GM12878 (cell line): ENCODE results near the gene FSHR. TPM values are rescaled to one million over a fixed set of nuclear protein-coding genes. Genes with fewer than 3 reads are reported as not detected.

Source experiments
- ATAC-seq: fragments of 200-7000 bp; cut with Tn5 transposase; 3 replicates; pipeline ENCODE4 v1.9.1; 2020; ENCODE audit warnings: mild to moderate bottlenecking, moderate library complexity
- BruUV-seq: library from RNA; stranded (reverse); fragments of 400-500 nt; replicated peaks from 2 replicates; lab custom pipeline; 2021; lab: Mats Ljungman, UMichigan
- CTCF ChIA-PET: fragments of 300-600 bp; sonication (Branson Sonifier 250); formaldehyde crosslinking; extraction: SDS; loops from one replicate; lab custom pipeline; 2021; ENCODE audit warnings: inconsistent platforms; lab: Yijun Ruan, JAX
- POLR2A ChIA-PET: fragments of 350-600 bp; formaldehyde crosslinking; extraction: SDS; loops from one replicate; lab custom pipeline; 2021; ENCODE audit warnings: inconsistent platforms; lab: Charles Lee
- RAD21 ChIA-PET: fragments of 300-600 bp; sonication (Branson Sonifier 250); formaldehyde crosslinking; loops from one replicate; lab custom pipeline; 2023; ENCODE audit warnings: antibody characterized with exemption; ENCODE audit not compliant: unreplicated experiment; lab: Charles Lee
- SMC1A ChIA-PET: fragments of 300-600 bp; sonication (Branson Sonifier 250); formaldehyde crosslinking; loops from one replicate; lab custom pipeline; 2023; ENCODE audit not compliant: unreplicated experiment, uncharacterized antibody; lab: Charles Lee
- DNase-seq: peaks from one replicate; pipeline ENCODE4 v3.0.0-alpha.2; 2011; ENCODE audit warnings: low read depth, low spot score
- FAIRE-seq: peaks from 3 replicates; lab custom pipeline; 2011; peaks lifted over from hg19 to GRCh38; lab: Jason Lieb, UNC
- H2AFZ ChIP-seq: 2 replicates; pipeline ENCODE4 v1.6.0; 2011; ENCODE audit warnings: low read depth, low read length, control low read depth; ENCODE audit not compliant: control insufficient read depth
- H3K27ac ChIP-seq: 2 replicates; pipeline ENCODE4 v1.5.1; 2011; ENCODE audit warnings: control low read depth; ENCODE audit not compliant: control insufficient read depth, insufficient read depth
- H3K27me3 ChIP-seq, 2 experiments: replicated peaks in 1 of 2; 2 replicates each; pipeline versions ENCODE4 v1.6.0 to v1.6.1; 2011; ENCODE audit warnings: low read length in 1 of 2; ENCODE audit not compliant: control insufficient read depth in 2 of 2, insufficient read depth in 2 of 2
- H3K36me3 ChIP-seq, 2 experiments: 2 replicates each; pipeline ENCODE4 v1.5.1; 2011; ENCODE audit warnings: low read length in 1 of 2; ENCODE audit not compliant: control insufficient read depth in 2 of 2, insufficient read depth in 2 of 2
- H3K4me1 ChIP-seq: 2 replicates; pipeline ENCODE4 v1.6.1; 2011; ENCODE audit warnings: mild to moderate bottlenecking, low read length, moderate library complexity, mixed read lengths; ENCODE audit not compliant: control insufficient read depth, insufficient read depth
- H3K4me2 ChIP-seq: 2 replicates; pipeline ENCODE4 v1.6.0; 2011; ENCODE audit warnings: control low read depth; ENCODE audit not compliant: control insufficient read depth, insufficient read depth
- H3K4me3 ChIP-seq: fragments of 200-600 bp; sonication (generic); 2 replicates; pipeline ENCODE4 v1.5.1; 2016
- H3K79me2 ChIP-seq: 2 replicates; pipeline ENCODE4 v1.6.0; 2011; ENCODE audit warnings: low read length; ENCODE audit not compliant: control insufficient read depth, insufficient read depth
- H3K9ac ChIP-seq: 2 replicates; pipeline ENCODE4 v1.8.0; 2011; ENCODE audit warnings: low read length, control low read depth, mixed read lengths; ENCODE audit not compliant: control insufficient read depth, insufficient read depth
- H3K9me3 ChIP-seq: replicated peaks from 3 replicates; pipeline ENCODE4 v1.5.1; 2011; ENCODE audit warnings: mild to moderate bottlenecking, low read length; ENCODE audit not compliant: control insufficient read depth, insufficient read depth
- H4K20me1 ChIP-seq: 2 replicates; pipeline ENCODE4 v1.6.0; 2011; ENCODE audit not compliant: control insufficient read depth, insufficient read depth
- CTCF ChIP-seq, 3 experiments: IDR thresholded peaks in 2 of 3; conservative IDR thresholded peaks in 1 of 3; 2 replicates each; pipeline ENCODE4 v1.5.1; 2011; ENCODE audit warnings: low read depth in 3 of 3, low read length in 3 of 3, mild to moderate bottlenecking in 3 of 3, control low read depth in 2 of 3, moderate library complexity in 2 of 3, inconsistent platforms in 1 of 3, mixed read lengths in 1 of 3; ENCODE audit not compliant: control insufficient read depth in 2 of 3, insufficient read depth in 1 of 3; ENCODE audit errors: extremely low read depth in 1 of 3
- WGBS: methylation state at CpG from one replicate; pipeline ENCODE4 v1.1.6; 2016; ENCODE audit warnings: low lambda C conversion rate; ENCODE audit not compliant: insufficient replicate concordance, insufficient coverage; ENCODE audit errors: missing lambda C conversion rate; 5-methylcytosine and 5-hydroxymethylcytosine counted together
- in situ Hi-C: fragments of 300-500 bp; cut with MboI; formaldehyde crosslinking; loops from 9 replicates; pipeline ENCODE4 v1.14.3; 2018; ENCODE audit warnings: mixed read lengths
- intact Hi-C: fragments of 100-400 bp; cut with micrococcal nuclease; formaldehyde crosslinking; loops from one replicate; pipeline ENCODE4 v1.14.2; 2022; ENCODE audit not compliant: unreplicated experiment
- polyA plus RNA-seq, 11 experiments: library from polyadenylated mRNA; depleted of rRNA in 4 of 11; unstranded in 6 of 11; stranded (reverse) in 5 of 11; fragments of >200 nt; fragmentation: Nextera tagmentation in 4 of 11; fragmentation: Illumina TruSeq in 1 of 11; extraction: Ambion mirVana in 4 of 11; extraction: Trizol in 1 of 11; gene quantifications; 1 replicate in 1 of 11; 2 replicates in 10 of 11; pipeline versions ENCODE4 v1.2.1 to v1.2.3, GENCODE V29; 2011 to 2016; ENCODE audit warnings: inconsistent platforms in 2 of 11, missing spikeins in 2 of 11, low read depth in 1 of 11
- total RNA-seq, 4 experiments: library from RNA; depleted of rRNA in 3 of 4; stranded (reverse); fragments of >200 nt in 3 of 4; fragmentation: Illumina TruSeq in 1 of 4; extraction: Trizol in 1 of 4; gene quantifications; 2 replicates each; pipeline versions ENCODE4 v1.2.1 to v1.2.3, GENCODE V29; 2013 to 2021
- TF ChIP-seq, protein P1 (sequence below): fragments of 450-650 bp; formaldehyde crosslinking; IDR thresholded peaks from 2 replicates; pipeline ENCODE4 v1.4.0; 2020; ENCODE audit warnings: mild to moderate bottlenecking, moderate library complexity

FSHR gene
- total and polyA plus RNA-seq, 10 of the 15 experiments (the other 5 are each of a cell fraction or from before 2014, with no cell fraction given), result not detected

- no peak for FAIRE-seq
- no TSS peak for BruUV-seq
These were observed 109.8 kb downstream of the FSHR start for GRCh38 chr2:49044350-49045079.

More at GRCh38 chr2:49044350-49045079, 109.8 kb downstream of the FSHR start:
- Histone ChIP-seq H2AFZ (no peak overlapping the region), H3K36me3 (no peaks in the 10 kb centered on the region), H3K27ac (no peak overlapping the region), H4K20me1 (no peaks in the 10 kb centered on the region), H3K4me1 (no peaks in the 10 kb centered on the region), H3K4me2 (no peak overlapping the region), H3K27me3 (no peaks in the 10 kb centered on the region; a peak in 1 of 4 replicates), H3K79me2 (no peaks in the 10 kb centered on the region), H3K9me3 (no peaks in the 10 kb centered on the region), H3K9ac (no peak overlapping the region), H3K4me3 (no peak overlapping the region)
- ChIA-PET SMC1A (interaction anchor here (1.0 kb wide), 1 partner anchor 10 kb away, joined by 5 read pairs; no protein-coding TSS in a partner anchor), CTCF (no interaction called here), RAD21 (no interaction called here), POLR2A (no interaction called here)
- 0% methylated on average over 1 of the region's 1 CpG for WGBS
- ATAC-seq (no peak), DNase-seq (no peak)
- intact Hi-C loops (no loop called here), in situ Hi-C loops (no loop called here)
- TF ChIP-seq CTCF (IDR thresholded peaks at IDR 0.05 in 2 of 3, conservative IDR thresholded peaks at IDR 0.05 in 1 of 3; ENCODE audit: control insufficient read depth in 2 of 3, extremely low read depth in 1 of 3, insufficient read depth in 1 of 3, low read depth in 3 of 3, low read length in 3 of 3), result peak in 1 of 3 experiments; percentile 9; a peak in 1 of 6 replicates
- TF ChIP-seq, protein P1, sequence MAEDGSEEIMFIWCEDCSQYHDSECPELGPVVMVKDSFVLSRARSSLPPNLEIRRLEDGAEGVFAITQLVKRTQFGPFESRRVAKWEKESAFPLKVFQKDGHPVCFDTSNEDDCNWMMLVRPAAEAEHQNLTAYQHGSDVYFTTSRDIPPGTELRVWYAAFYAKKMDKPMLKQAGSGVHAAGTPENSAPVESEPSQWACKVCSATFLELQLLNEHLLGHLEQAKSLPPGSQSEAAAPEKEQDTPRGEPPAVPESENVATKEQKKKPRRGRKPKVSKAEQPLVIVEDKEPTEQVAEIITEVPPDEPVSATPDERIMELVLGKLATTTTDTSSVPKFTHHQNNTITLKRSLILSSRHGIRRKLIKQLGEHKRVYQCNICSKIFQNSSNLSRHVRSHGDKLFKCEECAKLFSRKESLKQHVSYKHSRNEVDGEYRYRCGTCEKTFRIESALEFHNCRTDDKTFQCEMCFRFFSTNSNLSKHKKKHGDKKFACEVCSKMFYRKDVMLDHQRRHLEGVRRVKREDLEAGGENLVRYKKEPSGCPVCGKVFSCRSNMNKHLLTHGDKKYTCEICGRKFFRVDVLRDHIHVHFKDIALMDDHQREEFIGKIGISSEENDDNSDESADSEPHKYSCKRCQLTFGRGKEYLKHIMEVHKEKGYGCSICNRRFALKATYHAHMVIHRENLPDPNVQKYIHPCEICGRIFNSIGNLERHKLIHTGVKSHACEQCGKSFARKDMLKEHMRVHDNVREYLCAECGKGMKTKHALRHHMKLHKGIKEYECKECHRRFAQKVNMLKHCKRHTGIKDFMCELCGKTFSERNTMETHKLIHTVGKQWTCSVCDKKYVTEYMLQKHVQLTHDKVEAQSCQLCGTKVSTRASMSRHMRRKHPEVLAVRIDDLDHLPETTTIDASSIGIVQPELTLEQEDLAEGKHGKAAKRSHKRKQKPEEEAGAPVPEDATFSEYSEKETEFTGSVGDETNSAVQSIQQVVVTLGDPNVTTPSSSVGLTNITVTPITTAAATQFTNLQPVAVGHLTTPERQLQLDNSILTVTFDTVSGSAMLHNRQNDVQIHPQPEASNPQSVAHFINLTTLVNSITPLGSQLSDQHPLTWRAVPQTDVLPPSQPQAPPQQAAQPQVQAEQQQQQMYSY, result no peak
